Brain microvascular endothelial cell (primary cell): Measurements from ENCODE around the gene GRPR.

ENCODE experiments used
- DNase-seq: peaks from one replicate; pipeline ENCODE4 v3.0.0-alpha.2; 2020
- H3K27ac ChIP-seq: fragments of 250-450 bp; sonication (Bioruptor Pico); 2 replicates; pipeline ENCODE4 v1.5.1; 2020; ENCODE audit warnings: mild to moderate bottlenecking, moderate library complexity
- H3K27me3 ChIP-seq: fragments of 250-450 bp; sonication (Bioruptor Pico); replicated peaks from 2 replicates; pipeline ENCODE4 v1.5.1; 2020; ENCODE audit warnings: mild to moderate bottlenecking
- H3K36me3 ChIP-seq: fragments of 250-450 bp; sonication (Bioruptor Pico); replicated peaks from 2 replicates; pipeline ENCODE4 v1.5.1; 2020; ENCODE audit warnings: mild to moderate bottlenecking
- H3K4me3 ChIP-seq: 2 replicates; pipeline ENCODE4 v1.5.1; 2011; ENCODE audit warnings: low read depth, mild to moderate bottlenecking, control low read depth, low read length, moderate library complexity
- CTCF ChIP-seq: IDR thresholded peaks from 2 replicates; pipeline ENCODE4 v1.5.1; 2011; ENCODE audit warnings: low read depth, mild to moderate bottlenecking, moderate library complexity, low read length, control low read depth, inconsistent platforms; ENCODE audit errors: missing control alignments
- in situ Hi-C: cut with HindIII; loops from 2 replicates; pipeline ENCODE4 v1.10.0; 2017; ENCODE audit warnings: low sequenced_read_pairs, low pct_ligation_motif_present

GRPR gene

GRCh38 chrX:16199343-16199742, 76.0 kb downstream of the GRPR start:
- H3K27me3 ChIP-seq, result no peaks in the 10 kb centered on the region
- in situ Hi-C loops, result no loop called here
- no peak for DNase-seq
- no peak overlapping the region for H3K27ac ChIP-seq
- H3K36me3 ChIP-seq, result no peaks in the 10 kb centered on the region
- no peak for TF ChIP-seq CTCF
- H3K4me3 ChIP-seq, result no peak overlapping the region

GRCh38 chrX:16202943-16203342, 79.6 kb downstream of the GRPR start:
- no peak for TF ChIP-seq CTCF
- no peaks in the 10 kb centered on the region for H3K27me3 ChIP-seq
- no peak for DNase-seq
- H3K4me3 ChIP-seq, result no peak overlapping the region
- no peak overlapping the region for H3K27ac ChIP-seq
- no peaks in the 10 kb centered on the region for H3K36me3 ChIP-seq
- in situ Hi-C loops, result no loop called here
